ENCODE data around the gene HLA-DQA1. TPM values are rescaled to one million over a fixed set of nuclear protein-coding genes. Genes with fewer than 3 reads are reported as not detected.
A peak's percentile ranks its signal among the peaks of the same experiment; 100 is the strongest.

HLA-DQA1 gene
- total and polyA plus RNA-seq, 2 experiments from 2014 or later: 0.42 TPM; not detected in 1

- ATAC-seq (peak; percentile 53), DNase-seq (ENCODE audit: low spot score) (peak; percentile 5)
- Histone ChIP-seq H3K36me3 (ENCODE audit: insufficient read depth) (no peaks in the 10 kb centered on the region), H4K20me1 (replicated peaks; ENCODE audit: insufficient read depth) (no peaks in the 10 kb centered on the region), H3K27me3 (ENCODE audit: insufficient read depth) (no peaks in the 10 kb centered on the region), H3K79me2 (replicated peaks; ENCODE audit: insufficient read depth) (no peaks in the 10 kb centered on the region), H3K4me1 (ENCODE audit: insufficient read depth) (peaks cover 7% of the 10 kb centered on the region; the same call in 1 of the 2 replicates), H3F3A (replicated peaks; ENCODE audit: low read depth) (no peaks in the 10 kb centered on the region), H3K4me3 (no peak overlapping the region), H3K9me2 (ENCODE audit: insufficient read depth) (no peaks in the 10 kb centered on the region), H3K27ac (ENCODE audit: low read depth) (no peak overlapping the region), H2AFZ (no peak overlapping the region), H3K4me2 (no peak overlapping the region)
- Mint-ChIP-seq H3K4me1 (peaks cover 13% of the 10 kb centered on the region), H3K27me3 (ENCODE audit: insufficient read depth, low read depth, poor library complexity) (peaks cover 2% of the 10 kb centered on the region), H3K4me3 (no peak overlapping the region), H3K36me3 (ENCODE audit: low read depth) (no peaks in the 10 kb centered on the region), H3K27ac (no peak overlapping the region), H3K9me3 (no peaks in the 10 kb centered on the region)
- TF ChIP-seq ZNF331 (CRISPR knock-in tag; IDR thresholded peaks at IDR 0.05; ENCODE audit: low read depth): no peak
- no peak for TF ChIP-seq CTCF (conservative IDR thresholded peaks at IDR 0.05; ENCODE audit: low read depth in 2 of 2)
- no peak for TF ChIP-seq JUNB (IDR thresholded peaks at IDR 0.05; ENCODE audit: unreplicated experiment)
- no peak for TF ChIP-seq EZH2 (IDR thresholded peaks at IDR 0.05; ENCODE audit: low read depth, unreplicated experiment)
- no peak for TF ChIP-seq POLR2AphosphoS5 (IDR thresholded peaks at IDR 0.05; ENCODE audit: low read depth)
- no peak for TF ChIP-seq ETS1 (IDR thresholded peaks at IDR 0.05)
- no peak for TF ChIP-seq CREB1 (CRISPR knock-in tag; IDR thresholded peaks at IDR 0.05; ENCODE audit: low read depth)
Observed at GRCh38 chr6:32635526-32636123, 1.6 kb upstream of the HLA-DQA1 start.

DNA sequence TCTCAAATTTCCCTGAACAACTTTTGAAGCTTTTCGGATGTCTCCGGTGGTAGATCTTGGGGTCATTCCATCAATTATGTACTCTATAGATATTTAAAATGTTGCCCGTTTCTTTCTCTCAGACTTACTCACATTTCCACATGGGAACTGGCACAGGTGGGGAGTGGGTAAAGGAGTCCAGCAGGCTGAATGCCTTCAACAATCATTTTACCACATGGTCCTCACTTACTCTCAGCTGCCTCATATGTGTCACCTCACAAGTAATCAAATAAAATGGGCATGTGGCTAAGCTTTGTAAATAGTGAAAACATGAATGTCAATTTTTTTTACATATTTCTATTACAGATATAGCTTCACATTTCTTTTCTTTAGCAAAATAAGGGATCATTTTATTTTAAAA, 677 bp downstream of the HLA-DQA1 start:
- Histone ChIP-seq H3K36me3 (ENCODE audit: insufficient read depth) (no peaks in the 10 kb centered on the region), H3K27me3 (ENCODE audit: insufficient read depth) (no peaks in the 10 kb centered on the region), H3K9me2 (ENCODE audit: insufficient read depth) (no peaks in the 10 kb centered on the region), H2AFZ (no peak overlapping the region), H4K20me1 (replicated peaks; ENCODE audit: insufficient read depth) (no peaks in the 10 kb centered on the region), H3K4me3 (no peak overlapping the region), H3K4me1 (ENCODE audit: insufficient read depth) (peaks cover 7% of the 10 kb centered on the region; the same call in 1 of the 2 replicates), H3K79me2 (replicated peaks; ENCODE audit: insufficient read depth) (no peaks in the 10 kb centered on the region), H3K27ac (ENCODE audit: low read depth) (no peak overlapping the region), H3F3A (replicated peaks; ENCODE audit: low read depth) (no peaks in the 10 kb centered on the region), H3K4me2 (no peak overlapping the region)
- Mint-ChIP-seq H3K27me3 (ENCODE audit: insufficient read depth, low read depth, poor library complexity) (peaks cover 2% of the 10 kb centered on the region), H3K9me3 (no peaks in the 10 kb centered on the region), H3K4me3 (no peak overlapping the region), H3K4me1 (peaks cover 13% of the 10 kb centered on the region), H3K27ac (no peak overlapping the region), H3K36me3 (ENCODE audit: low read depth) (no peaks in the 10 kb centered on the region)
- DNase-seq (ENCODE audit: low spot score) (no peak), ATAC-seq (no peak)
- TF ChIP-seq STAT1 (IDR thresholded peaks at IDR 0.05; ENCODE audit: unreplicated experiment) (no peak), ZNF331 (CRISPR knock-in tag; IDR thresholded peaks at IDR 0.05; ENCODE audit: low read depth) (no peak), REST (IDR thresholded peaks at IDR 0.05; ENCODE audit: unreplicated experiment) (no peak), CREB1 (CRISPR knock-in tag; IDR thresholded peaks at IDR 0.05; ENCODE audit: low read depth) (no peak), EZH2phosphoT487 (IDR thresholded peaks at IDR 0.05; ENCODE audit: unreplicated experiment) (no peak), CTCF (conservative IDR thresholded peaks at IDR 0.05; ENCODE audit: low read depth in 2 of 2) (no peak), EZH2 (IDR thresholded peaks at IDR 0.05; ENCODE audit: low read depth, unreplicated experiment) (no peak), ETS1 (IDR thresholded peaks at IDR 0.05) (no peak), POLR2AphosphoS5 (IDR thresholded peaks at IDR 0.05; ENCODE audit: low read depth) (no peak)

Data from GM23338 (cell line).